ENCODE measurements around the gene STAT6. TPM values are rescaled to one million over a fixed set of nuclear protein-coding genes. Genes with fewer than 3 reads are reported as not detected.
"Not testable (repeated sequence)": the region's sequence is repeated elsewhere in the genome, so short reads cannot be mapped to it uniquely, and the experiment has no call there.

The STAT6 gene
- total RNA-seq, 1 donor from 2014 or later = 178 TPM

DNA sequence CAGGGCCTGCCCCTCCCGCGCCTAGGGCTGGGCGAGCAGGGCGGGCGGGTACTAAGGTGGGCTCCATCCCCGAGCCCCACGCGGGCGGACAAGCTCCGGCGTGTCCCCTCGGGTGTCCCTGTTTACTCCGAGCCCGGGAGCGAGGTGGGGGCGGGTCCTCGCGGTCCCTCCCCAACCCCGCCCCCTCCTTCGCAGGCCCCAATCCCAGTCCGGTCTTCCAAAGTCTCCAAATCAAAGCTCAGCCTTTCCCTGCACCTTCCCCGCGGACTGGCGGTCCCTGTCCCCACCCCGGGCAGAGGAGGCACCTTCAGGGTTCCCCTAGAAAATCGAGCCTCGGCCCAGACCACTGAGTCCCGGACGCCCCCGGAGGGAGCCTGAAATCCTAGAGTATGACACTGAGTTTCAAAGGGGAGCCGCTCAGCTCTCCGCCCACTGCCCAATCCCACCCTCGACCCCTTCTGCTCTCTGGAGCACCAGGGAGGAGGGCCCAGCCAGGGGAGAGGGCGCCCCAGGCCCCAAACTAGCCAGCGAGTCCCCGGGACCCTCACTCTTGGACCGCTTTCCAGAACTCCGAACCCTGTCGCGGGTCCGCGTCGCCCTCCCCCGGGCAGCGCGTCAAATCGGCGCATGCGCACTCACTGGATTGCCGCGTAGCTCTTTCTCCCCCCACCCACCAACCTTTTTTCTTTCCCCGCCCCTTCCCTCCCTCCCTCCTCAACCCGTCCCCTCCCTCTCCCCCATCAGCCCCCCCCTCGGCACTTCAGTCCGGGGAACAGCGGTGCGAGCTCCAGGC lies 16.8 kb upstream of the STAT6 start, which contains the start of gene LRP1:
TSS of gene LRP1 (plus strand) at position 758 of the 793 bp plus-strand sequence. CDS start 482 bp downstream, outside the sequence.
- intact Hi-C loops (cut with micrococcal nuclease) = loop anchor here (1.0 kb wide), 3 partner anchors 16 to 111 kb away; partner anchors contain the start of gene NEMP1

DNA sequence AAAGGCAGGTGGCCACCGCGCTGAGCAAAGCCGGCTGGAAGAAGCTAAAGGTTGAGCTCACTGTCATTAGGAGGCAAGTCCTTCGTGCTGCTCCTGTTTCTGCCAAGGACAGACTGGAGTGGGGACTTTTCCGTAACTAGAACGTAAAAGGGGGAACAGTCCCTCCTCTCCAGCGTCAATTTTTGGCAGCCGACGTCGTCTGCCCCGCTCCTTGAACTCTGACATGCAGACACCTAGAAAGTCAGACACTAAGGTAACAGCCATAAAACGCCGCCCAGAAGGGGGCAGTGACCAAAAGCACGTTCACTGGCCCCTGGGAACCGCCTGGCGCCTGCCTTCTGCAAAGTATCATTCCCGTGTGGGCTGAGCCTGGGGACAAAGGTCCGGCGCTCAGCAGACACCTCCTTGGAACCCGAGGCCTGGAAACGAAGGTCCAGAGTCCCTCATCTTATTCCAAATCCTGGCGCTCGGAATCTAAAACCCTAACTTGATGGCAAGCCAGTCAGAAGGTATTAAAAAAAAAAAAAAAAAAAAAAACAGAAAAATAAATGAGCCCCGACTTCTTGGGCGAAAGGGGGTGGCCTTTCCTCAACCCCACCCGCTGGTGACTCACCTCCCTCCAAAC lies 16.1 kb upstream of the STAT6 start:
- intact Hi-C loops (cut with micrococcal nuclease) = no loop called here

DNA sequence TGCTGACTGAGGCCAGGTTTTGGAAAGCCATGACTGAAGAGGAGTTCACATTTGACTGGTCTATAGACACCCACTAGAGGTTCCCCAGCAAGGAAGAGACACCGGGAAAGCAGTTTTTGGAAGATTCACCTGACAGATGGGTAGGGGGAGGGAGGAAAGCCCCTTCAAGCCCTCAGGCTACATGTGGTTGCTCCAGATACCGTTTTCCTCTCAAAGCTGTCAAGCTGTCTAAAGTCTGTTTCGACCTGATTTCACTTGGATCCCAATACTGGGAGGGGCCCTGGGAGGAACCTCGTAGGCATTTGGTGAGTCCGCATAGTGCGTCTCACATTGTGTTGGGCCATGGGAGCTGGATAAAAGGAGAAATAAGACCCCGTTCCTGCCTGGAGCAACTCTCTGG lies 15.4 kb upstream of the STAT6 start:
- intact Hi-C loops (cut with micrococcal nuclease) = no loop called here

DNA sequence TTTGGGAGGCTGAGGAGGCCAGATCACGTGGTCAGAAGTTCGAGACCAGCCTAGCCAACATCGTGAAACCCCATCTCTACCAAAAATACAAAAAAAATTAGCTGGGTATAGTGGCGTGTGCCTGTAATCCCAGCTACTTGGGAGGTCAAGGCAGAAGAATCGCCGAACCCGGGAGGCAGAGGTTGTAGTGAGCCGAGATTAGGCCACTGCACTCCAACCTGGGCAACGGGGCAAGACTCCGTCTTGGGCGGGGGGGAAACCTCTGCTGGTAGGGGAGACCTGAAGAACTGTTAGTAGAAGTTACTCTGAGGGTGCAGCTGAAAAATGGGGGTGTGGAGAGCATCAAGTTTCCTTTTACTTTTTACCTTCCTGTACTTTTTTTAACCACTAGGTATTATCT lies 14.9 kb upstream of the STAT6 start:
- intact Hi-C loops (cut with micrococcal nuclease) = no loop called here

DNA sequence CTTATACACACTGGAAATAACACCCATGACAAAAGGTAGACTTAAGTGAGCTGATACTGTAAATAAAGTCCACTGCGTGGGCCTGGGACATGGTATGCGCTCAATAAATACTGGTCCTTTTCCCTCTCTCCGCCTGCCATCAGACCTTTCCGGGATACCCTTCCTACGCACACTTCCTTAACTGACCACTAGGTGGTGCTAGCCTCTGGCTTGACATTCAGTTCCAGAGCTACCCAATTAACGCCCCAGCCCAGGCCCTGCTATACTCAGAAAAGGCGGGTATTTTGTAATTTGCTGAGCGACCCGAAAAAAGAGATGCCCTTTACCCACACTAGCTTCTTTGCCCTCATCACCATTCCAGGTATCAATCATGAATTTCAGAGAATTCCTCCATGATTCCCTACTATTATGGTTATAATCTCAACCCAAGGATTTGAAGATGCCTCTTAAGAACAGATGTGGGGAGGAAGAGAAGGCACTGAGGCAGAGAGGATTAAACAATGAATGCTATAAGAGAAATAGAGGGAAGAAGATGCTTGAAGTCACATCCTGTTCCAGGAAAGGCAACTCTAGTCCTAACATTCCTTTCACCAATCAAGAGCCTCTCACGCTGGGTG lies 13.2 kb upstream of the STAT6 start:
- intact Hi-C loops (cut with micrococcal nuclease) = loop anchor here (1.0 kb wide), 5 partner anchors 12 to 119 kb away; no protein-coding TSS in a partner anchor

DNA sequence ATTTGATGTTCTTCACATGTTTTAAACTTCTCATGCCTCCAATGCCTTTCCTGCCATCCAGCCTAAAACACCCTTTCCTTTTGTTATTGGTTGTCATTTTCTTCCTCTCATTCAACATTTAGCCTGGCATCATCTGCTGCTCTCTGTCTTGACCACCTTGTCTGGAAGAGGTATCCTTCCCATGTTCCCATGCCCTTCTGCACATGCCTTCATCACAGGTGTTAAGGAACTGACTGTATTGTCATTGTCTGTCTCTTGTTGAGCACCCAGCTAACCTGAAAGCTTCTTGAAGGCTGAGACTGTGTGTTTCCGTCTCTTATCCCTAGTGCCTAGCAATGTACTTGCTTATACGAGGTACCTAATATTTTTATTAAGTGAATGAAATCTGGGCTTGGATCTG lies 12.7 kb upstream of the STAT6 start:
- intact Hi-C loops (cut with micrococcal nuclease) = loop anchor here (1.0 kb wide), 5 partner anchors 12 to 119 kb away; no protein-coding TSS in a partner anchor

DNA sequence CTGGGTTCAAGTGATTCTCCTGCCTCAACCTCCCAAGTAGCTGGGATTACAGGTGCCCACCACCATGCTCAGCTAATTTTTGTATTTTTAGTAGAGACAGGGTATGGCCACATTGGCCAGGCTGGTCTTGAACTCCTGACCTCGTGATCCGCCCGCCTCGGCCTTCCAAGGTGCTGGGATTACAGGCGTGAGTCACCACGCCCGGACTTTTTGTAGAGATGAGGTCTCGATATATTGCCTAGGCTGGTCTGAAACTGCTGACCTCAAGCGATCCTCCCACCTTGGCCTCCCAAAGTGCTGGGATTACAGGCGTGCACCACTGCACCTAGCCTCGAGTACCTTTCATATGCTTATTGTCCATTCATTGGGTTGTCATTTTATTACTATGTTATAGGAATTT lies 9.6 kb upstream of the STAT6 start:
- intact Hi-C loops (cut with micrococcal nuclease) = not testable (repeated sequence)

DNA sequence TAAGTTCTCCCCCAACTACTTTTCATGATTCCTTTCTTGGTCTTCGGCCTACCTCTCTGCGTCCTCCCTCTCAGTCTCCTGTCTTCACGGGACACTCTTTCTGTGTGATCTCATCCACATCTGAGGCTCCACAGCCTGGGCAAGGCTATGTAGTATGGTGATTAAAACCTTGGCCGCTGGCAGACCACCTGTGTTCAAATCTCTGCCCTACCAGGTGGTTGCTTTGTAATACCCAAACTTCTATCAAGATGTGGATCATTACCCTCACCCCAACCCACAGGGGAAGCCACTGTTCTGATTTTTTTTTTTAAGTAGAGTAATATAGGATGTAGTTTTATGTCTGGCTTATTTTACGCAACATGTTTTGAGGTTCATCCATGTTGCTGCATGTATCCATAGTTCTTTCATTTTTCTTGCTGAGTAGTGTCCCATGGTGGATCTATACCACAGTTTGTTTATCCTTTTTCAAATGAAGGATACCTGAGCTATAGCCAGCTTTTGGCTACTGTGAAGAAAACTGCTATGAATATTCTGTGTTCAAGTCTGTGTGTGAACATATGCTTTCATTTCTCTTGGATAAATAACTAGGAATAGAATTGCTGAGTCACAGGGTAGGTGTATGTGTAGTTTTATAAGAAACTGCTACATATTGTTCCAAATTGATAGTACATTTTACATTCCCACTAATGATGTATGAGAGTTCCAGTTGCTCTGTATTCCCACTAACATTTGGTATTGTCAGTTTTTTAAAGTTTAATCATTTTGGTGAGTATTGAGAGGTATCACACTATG lies 8.3 kb upstream of the STAT6 start:
- intact Hi-C loops (cut with micrococcal nuclease) = loop anchor here (10.0 kb wide), 1 partner anchor 285 kb away; no protein-coding TSS in a partner anchor

DNA sequence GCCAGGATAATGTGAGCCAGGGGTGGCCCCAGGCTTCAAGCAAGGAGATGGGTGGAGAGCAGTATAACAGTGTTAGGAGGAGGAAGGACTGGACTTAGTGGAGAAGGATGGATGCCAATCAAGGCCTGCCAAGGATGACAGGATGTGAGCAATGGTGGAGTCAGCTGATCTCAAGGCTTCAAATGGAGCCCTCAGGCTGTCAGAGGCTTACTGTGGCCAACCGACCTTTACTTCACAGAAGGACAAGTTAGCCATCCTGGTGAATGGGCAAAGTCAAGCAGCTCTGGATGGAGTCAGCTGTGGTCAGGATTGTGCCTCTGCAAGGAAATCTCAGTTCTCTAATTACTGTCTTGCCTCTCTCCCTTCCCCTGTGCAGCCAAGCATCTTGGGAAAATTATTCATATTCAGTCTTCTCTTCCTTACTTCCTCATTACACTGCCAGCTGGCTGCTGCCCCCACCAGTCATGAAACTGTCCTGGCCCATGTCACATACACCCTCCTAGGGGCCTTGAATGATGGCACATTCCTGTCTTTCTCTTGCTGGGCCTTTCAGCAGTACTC lies 7.6 kb upstream of the STAT6 start:
- intact Hi-C loops (cut with micrococcal nuclease) = loop anchor here (10.0 kb wide), 1 partner anchor 284 kb away; no protein-coding TSS in a partner anchor

DNA sequence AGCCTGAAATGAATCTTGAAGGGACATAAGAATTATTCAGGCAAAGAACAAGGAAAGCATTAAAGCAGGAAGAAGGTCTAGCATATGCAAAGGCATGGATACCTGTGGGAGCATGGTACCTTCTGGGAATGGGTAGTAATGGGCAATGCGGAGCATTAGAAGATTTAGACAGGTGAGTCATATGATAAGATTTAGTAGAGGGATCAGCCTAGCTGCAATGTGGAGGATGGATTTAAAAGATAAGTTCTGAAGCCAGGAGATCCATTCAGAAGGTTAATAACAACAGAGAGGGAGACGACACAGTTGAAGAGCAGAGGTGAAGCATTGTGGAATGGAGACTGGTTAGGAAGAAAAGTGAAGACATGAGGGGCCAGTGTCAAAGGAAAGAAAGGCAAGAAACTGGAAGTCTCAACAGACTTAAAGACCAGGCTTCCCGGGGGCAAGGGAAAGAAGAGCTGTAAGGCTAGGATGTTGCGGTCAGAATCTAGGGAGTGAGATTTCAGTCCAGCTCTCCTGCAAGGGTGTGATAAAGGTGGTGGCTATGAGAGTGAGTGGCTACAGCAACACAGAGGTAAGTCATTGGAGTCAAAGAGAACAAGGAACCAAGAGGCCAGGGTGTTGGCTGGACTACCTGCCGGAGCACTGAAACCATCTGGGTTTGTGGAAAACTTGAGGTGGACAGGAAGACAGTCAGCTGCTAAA lies 5.6 kb upstream of the STAT6 start:
- intact Hi-C loops (cut with micrococcal nuclease) = loop anchor here (10.0 kb wide), 1 partner anchor 282 kb away; no protein-coding TSS in a partner anchor

DNA sequence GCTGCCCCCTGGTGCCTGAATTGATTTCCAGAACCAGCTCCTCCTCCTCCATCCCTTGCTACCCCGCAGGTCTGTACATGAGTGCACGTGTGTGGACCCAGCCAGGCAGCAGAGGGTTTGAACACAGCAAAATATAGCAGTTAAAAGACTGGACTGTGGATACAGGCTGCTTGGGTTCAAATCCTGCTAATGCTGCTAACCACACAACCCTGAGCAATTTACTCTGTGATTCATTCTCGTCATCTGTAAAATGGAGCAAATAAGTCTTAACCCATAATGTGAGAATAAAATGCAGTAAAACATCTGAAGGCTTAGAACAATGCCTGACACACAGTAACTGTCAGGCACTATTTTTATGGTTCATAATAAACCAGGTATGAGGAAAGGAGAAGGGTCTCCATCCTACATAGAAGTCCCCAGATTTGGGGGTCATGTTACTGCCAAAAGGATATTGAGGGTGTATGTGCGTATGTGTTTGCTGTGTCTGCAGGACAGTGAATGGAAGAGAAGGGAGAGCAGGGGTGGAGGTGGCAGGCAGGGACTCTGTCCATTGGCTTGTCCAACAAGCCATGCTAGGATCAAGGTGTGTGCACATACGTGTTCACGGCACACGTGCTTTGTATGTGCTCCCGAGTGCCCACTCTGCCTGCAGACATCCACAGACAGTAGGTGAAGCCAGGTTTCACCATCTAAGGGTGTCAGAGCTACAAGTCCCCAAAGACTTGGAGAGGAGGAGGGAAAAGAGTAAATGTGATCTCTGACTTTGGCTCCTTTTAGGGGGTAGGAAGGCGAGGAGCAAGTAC lies 1.5 kb upstream of the STAT6 start:
- intact Hi-C loops (cut with micrococcal nuclease) = loop anchor here (1.0 to 10.0 kb wide), 13 partner anchors 12 to 630 kb away; partner anchors contain the start of genes LRP1, NEMP1 and PTGES3

DNA sequence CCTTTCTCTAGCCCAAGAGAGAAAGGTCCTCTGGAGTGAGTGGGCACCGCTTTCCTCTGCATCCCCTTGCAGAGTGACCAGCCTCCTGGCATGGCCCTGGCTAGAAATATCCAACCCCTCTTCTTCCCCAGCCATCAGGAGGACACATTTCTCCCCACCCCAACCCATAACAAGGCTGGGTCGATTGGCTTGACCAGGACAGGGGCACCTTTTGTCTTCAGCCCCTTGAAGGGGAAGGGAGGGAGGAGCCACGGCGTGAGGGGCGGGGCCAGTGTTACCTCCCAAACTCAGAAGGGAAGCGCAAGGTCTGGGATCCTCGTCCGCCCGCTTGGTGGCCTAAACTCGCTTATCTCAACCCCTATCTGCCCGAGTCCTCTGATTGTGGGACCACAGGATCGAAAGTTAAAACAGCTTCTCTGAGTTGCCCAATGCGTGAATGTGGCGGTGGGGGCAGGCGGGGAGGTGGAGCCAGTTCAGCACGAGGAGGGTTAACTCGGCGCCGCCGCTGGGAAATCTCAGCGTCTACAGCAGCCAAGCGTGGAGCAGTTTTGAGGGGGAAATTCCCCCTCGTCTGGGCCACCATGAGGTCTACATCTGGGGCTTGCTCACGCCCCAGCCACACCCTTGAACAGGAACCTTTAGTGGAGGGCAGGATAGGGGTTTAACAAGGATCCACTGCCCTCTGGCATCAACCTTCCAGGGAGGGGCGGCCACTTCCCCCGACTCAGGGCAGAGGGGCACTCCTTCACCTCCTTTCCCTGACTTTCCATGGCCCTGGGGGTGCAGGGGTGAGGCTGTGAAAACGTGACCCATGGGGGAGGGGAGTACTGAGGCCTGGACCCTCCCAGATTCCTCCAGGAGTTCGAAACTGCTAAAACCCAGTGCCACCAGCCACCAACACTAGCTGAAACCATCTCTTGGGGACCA lies 795 bp downstream of the STAT6 start:
- intact Hi-C loops (cut with micrococcal nuclease) = loop anchor here (1.0 to 10.0 kb wide), 7 partner anchors 22 to 632 kb away; partner anchors contain the start of genes NACA and PRIM1

DNA sequence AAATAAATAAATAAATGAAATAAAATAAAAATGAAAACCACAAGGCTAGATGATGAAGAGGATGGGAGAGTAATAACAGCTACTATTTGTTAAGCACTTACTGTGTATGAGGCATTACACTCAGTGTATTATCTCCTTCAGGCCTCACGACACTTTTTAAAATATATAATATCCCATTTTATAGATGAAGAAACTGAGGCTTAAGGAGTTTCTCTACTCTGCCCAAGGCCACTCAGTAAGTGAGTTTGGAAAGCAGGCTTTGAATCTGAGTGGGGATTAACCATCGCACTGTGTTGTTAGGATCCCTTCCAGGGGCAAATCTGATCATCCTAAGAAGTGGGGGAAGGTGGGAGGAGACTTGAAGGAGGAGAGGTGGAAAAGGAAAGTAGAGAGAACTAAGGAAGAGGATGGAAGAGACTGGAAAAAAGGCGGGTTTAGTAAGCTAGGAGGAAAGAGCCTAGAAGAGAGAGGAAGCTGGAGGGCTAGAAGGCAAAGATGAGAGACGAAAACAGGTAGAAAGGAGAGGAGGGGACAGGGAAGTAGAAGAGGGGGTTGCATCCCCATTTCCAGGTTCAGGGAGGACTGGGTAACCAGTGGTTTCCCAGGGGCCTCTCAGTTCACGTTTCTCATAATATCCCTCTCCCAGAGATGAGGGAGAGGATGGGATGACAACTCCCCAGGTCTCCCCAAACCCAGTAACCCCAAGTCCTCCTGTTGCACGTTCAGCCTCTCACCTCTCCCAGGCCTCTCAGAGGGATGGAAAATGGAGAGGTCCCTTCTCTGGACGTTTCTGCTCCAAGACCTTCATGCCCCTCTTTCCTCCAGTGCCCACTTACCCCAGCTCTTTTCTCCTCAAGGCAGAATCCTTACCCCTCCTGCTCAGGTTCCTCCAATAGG lies 1.7 kb downstream of the STAT6 start:
- intact Hi-C loops (cut with micrococcal nuclease) = loop anchor here (5.0 to 10.0 kb wide), 3 partner anchors 133 to 633 kb away; no protein-coding TSS in a partner anchor

DNA sequence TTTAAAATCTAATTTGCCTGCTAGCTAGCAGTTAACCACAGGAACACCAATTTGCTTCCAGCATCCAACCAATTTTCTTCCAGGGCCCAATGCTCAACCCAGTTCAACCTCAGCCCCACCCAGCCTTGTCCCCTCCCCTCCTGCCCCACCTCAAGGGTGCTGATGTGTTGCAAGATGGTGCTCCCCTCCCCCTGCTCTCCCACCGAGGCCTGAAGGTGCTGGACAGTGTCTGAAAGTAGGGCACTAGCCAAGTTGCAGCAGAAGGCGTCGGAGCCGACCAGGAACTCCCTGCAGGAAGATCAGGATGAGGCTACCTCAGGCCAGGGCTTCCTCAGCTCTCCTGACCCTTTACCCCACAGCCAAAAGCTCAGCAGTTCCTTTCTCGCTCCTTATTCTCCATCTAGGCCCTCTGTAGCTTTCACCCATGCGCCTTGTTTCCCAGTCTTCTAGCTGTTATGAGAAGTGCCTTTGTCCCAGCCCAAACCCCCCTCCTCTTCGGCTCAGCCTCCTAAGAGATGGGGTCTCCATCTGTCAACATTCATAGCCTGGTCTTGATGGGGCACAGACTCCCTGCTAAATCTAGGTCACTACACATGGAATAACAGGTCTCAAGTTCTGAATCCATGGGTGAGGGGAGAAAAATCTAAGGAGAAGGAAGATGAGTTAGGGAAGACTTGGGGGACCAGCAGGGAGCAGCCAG lies 3.6 kb downstream of the STAT6 start:
- intact Hi-C loops (cut with micrococcal nuclease) = no loop called here

DNA sequence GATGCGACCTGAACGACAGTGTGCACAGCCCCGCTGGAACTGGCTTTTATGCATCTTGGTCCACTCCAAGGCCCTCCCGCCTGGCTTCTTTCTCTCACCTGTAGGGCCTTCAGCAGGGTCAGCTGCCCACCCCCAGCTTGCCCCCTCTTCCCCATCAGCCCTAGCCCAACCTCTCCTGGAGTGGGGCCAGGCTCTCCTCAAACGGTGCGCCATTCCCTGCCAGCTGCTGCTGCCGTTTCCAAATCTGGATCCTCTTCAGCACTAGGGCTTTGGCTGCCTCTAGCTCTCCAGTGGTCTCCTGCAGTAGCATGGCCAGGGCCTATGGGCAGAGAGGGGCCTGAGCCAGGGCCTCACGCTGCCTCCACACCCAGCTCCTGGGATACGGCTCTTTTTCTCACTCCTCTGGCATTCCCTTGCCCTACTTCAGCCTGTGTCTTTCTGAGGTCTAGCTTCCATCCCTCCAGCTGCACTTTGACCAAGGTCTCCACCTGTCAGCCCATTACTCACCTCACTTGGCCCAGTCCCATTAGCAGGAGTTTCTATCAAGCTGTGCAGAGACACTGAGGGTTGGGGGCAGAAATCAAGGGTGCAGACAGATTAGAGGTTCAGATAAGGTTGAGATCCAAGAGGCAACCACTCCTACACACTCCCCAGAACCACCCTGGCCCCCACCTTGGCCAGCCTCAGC lies 5.0 kb downstream of the STAT6 start:
- intact Hi-C loops (cut with micrococcal nuclease) = no loop called here
